Umbilical cord (tissue), 2 donors: ENCODE measurements around the gene TMEM191B. TPM values are rescaled to one million over a fixed set of nuclear protein-coding genes. Genes with fewer than 3 reads are reported as not detected.
"Not testable (repeated sequence)": the region's sequence is repeated elsewhere in the genome, so short reads cannot be mapped to it uniquely, and the experiment has no call there.

Source experiments
- DNase-seq: peaks from one replicate; pipeline ENCODE4 v3.0.0-alpha.2; 2015; ENCODE audit warnings: low spot score
- total RNA-seq: library from RNA; depleted of rRNA; stranded (reverse); fragments of >200 nt; gene quantifications from one replicate; pipeline ENCODE4 v1.2.3, GENCODE V29; 2014; ENCODE audit warnings: low replicate concordance; ENCODE audit not compliant: insufficient read depth

The TMEM191B gene
- 0.24 TPM for total RNA-seq

GRCh38 chr22:18527752-18528596 is at the start of gene TMEM191B:
Gene TMEM191B, plus strand, starts transcription at chr22:18527802. Its CDS starts 179 bp downstream, at chr22:18527981.
- not testable (repeated sequence) for DNase-seq

GRCh38 chr22:18496227-18496626 is 31.4 kb upstream of the TMEM191B start:
- DNase-seq = not testable (repeated sequence)

- DNase-seq = not testable (repeated sequence)
Observed at GRCh38 chr22:18511327-18511726, 16.3 kb upstream of the TMEM191B start.

GRCh38 chr22:18512378-18512777 is 15.2 kb upstream of the TMEM191B start:
- DNase-seq = not testable (repeated sequence)

GRCh38 chr22:18513454-18513853 is 14.1 kb upstream of the TMEM191B start:
- not testable (repeated sequence) for DNase-seq

- not testable (repeated sequence) for DNase-seq
Observed at GRCh38 chr22:18518061-18518460, 9.5 kb upstream of the TMEM191B start, which contains the start of gene GGTLC3. Gene GGTLC3, minus strand, starts transcription at chr22:18518161. Its CDS starts 264 bp downstream, at chr22:18517897.

- DNase-seq = not testable (repeated sequence)
Observed at GRCh38 chr22:18522762-18523161, 4.8 kb upstream of the TMEM191B start.

- DNase-seq = not testable (repeated sequence)
Observed at GRCh38 chr22:18523328-18523727, 4.3 kb upstream of the TMEM191B start.

- DNase-seq = peak; percentile 67
Observed at GRCh38 chr22:18528597-18529415, 1.2 kb downstream of the TMEM191B start.

- DNase-seq = not testable (repeated sequence)
Observed at GRCh38 chr22:18529416-18530145, 2.0 kb downstream of the TMEM191B start.

- DNase-seq = not testable (repeated sequence)
Observed at GRCh38 chr22:18533633-18534032, 6.0 kb downstream of the TMEM191B start.

GRCh38 chr22:18534315-18534714 is 6.7 kb downstream of the TMEM191B start:
- not testable (repeated sequence) for DNase-seq

GRCh38 chr22:18539994-18540393 is 12.4 kb downstream of the TMEM191B start:
- DNase-seq = not testable (repeated sequence)

- not testable (repeated sequence) for DNase-seq
Observed at GRCh38 chr22:18543400-18543799, 15.8 kb downstream of the TMEM191B start.

- DNase-seq = not testable (repeated sequence)
Observed at GRCh38 chr22:18544615-18545014, 17.0 kb downstream of the TMEM191B start.

- DNase-seq = not testable (repeated sequence)
Observed at GRCh38 chr22:18549458-18550179, 22.0 kb downstream of the TMEM191B start.

- not testable (repeated sequence) for DNase-seq
Observed at GRCh38 chr22:18551046-18551445, 23.4 kb downstream of the TMEM191B start.

GRCh38 chr22:18552839-18553597 is 25.4 kb downstream of the TMEM191B start:
- DNase-seq = not testable (repeated sequence)
